RKO (cell line): Measurements from ENCODE around the gene TSPY10.
"Not testable (repeated sequence)": the region's sequence is repeated elsewhere in the genome, so short reads cannot be mapped to it uniquely, and the experiment has no call there.

Experiments
- DNase-seq: peaks from one replicate; pipeline ENCODE4 v3.0.0-alpha.2; 2016; ENCODE audit warnings: low spot score

The TSPY10 gene

DNA sequence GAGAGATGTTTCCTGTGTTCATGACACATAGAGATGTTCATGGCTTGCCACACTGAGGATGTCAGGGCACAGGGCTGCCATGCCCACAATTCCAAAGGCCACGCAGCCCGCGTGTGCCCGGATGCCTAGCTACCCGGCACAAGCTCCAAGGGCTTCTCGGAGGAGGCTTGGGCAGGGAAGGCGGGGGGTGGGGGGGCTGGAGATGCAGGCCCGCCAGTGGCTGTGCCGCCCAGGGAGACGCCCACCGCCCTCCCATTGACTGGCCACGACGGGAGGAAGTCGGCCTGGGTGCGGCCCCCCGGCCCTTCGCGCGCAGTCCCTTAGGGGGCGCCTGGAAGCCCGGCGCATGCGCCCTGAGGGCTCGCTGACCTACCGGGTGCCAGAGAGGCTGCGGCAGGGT lies at the start of gene TSPY10:
TSS of gene TSPY10 (plus strand) at position 301 of the 400 bp plus-strand sequence. CDS start at position 347, 46 bp downstream.
- not testable (repeated sequence) for DNase-seq

DNA sequence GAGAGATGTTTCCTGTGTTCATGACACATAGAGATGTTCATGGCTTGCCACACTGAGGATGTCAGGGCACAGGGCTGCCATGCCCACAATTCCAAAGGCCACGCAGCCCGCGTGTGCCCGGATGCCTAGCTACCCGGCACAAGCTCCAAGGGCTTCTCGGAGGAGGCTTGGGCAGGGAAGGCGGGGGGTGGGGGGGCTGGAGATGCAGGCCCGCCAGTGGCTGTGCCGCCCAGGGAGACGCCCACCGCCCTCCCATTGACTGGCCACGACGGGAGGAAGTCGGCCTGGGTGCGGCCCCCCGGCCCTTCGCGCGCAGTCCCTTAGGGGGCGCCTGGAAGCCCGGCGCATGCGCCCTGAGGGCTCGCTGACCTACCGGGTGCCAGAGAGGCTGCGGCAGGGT lies 40.7 kb upstream of the TSPY10 start, which contains the start of gene TSPY9:
TSS of gene TSPY9 (plus strand) at position 301 of the 400 bp plus-strand sequence. CDS start at position 347, 46 bp downstream.
- DNase-seq: not testable (repeated sequence)

DNA sequence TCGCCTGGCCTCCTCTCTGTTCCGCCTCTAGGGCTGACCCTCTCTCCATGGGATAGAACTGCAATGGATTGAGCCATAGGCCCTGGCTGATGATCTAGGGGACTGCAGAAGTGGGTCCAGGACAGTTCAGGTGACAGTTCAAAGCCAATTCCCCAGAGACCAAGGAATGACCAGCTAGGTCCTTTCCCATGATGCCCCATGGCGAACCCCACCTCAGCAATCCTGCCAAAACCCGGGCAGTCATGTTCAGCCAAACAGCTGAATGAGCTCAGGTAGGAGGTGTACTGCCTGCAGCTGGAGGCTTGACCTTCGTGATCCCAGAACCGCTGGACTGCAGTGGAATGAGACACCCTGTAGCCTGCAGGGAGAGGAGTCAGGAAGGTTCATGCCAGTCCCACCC lies 23.3 kb upstream of the TSPY10 start:
- not testable (repeated sequence) for DNase-seq

DNA sequence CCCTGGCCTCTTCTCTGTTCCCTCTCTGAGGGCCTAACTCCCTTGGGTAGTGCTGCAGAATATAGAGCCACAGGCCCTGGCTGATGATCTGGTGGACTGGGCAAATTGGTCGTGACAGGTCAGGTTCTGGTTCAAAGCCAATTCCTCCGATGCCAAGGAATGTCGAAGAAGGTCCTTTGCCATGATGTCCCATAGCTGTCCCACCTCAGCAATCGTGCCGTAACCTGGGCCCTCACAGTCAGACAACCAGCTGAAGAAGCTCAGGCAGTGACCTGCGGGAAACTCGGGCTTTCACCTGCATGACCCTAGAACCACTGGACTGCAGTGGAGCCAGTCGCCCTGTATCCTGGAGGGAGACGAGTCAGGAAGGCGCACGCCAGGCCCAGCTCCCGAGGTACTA lies 11.4 kb upstream of the TSPY10 start:
- DNase-seq: not testable (repeated sequence)
